GM03348 (cell line): Measurements from ENCODE around the gene SCGB3A2.

Experiments used
- DNase-seq: peaks from one replicate; pipeline ENCODE4 v3.0.0; 2012; ENCODE audit warnings: low spot score

SCGB3A2 gene, protein sequence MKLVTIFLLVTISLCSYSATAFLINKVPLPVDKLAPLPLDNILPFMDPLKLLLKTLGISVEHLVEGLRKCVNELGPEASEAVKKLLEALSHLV

GRCh38 chr5:147878066-147878759, at the start of gene SCGB3A2:
SCGB3A2 (plus strand) TSS chr5:147878711; CDS start chr5:147878804, 93 bp downstream.
- no peak for DNase-seq

- DNase-seq: no peak
Measured at GRCh38 chr5:147830035-147830434, 48.5 kb upstream of the SCGB3A2 start.

DNA sequence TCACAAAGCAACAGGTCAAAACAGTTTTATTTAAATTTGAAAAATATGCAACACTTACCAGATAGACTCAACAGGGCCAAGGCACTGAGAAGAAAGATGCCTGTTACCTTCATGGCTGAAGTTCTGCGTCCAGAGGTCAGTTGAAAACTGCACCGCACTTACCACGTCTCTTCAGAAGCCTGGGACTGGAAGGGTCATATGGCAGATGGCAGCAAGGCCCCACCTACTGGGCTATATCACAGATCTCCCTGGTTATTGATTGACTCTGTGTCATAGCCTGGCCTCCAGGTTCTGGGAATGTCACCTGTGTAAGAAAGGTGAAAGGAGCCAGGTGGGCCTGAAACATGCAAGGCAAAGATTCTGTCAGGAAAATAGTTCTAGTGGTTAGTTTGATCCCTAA, 47.0 kb upstream of the SCGB3A2 start, which contains the start of gene SPINK1:
Gene SPINK1 (minus strand): TSS at position 207 of the 400 bp plus-strand sequence. CDS start 94 bp downstream, at position 113.
- no peak for DNase-seq

DNA sequence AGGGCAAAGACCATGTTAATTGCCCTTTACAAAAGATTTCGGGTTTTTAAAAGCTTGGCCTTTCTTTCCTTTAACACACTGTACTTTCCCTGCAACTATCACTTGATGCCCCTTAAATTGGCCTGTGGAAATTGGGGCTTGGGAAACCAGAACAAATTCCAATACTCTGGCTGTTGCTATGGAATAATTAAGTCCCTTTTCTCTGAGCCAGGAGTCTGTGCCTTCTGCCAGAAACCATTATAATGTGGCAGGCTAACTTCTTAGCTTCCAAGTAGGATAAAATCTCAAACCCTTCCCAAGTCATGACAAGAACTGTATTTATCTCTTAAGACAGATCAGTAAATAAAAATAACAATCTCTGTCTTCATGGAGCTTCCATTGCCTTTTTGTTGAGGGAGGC, 46.0 kb upstream of the SCGB3A2 start:
- no peak for DNase-seq

GRCh38 chr5:147835386-147835798, 43.1 kb upstream of the SCGB3A2 start:
- no peak for DNase-seq

DNA sequence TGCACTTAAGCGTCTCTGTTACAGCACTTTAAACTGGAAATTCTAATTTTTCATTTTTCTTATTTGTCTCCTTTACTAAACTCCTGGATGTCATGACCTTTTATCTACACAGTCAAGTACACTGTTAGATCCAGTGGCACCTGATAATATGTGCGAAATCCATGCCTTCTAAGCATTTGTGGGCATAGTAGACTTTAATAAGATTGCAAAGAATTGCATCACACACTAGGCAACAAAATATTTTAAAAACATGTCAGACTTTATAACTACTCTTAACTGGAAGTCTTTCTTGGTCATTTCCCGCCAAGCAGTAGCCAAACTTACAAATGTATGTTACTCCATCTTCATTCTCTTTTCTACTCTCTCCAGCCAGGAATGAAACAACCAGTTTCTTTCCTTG, 42.1 kb upstream of the SCGB3A2 start:
- DNase-seq: no peak

GRCh38 chr5:147842869-147843268, 35.6 kb upstream of the SCGB3A2 start:
- no peak for DNase-seq

DNA sequence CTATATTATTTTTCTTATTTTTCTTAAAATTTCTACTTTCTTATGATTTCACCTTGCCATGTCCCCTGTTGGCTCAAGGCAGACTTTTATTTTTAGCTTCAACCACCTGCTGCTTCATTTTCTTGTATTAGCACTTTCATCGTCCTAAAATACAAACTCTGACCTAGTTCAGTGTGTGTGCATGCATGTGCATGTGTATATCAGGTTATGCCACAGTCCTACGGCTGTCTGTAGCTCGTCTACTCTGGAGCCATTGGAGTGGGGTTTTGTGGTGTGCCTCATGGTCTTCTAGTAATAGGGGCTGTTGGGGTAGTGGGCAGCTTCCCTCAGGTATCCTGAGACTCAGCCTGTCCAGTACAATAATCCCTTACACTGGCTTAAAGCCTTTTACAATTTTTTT, 33.7 kb upstream of the SCGB3A2 start:
- no peak for DNase-seq

GRCh38 chr5:147845618-147846017, 32.9 kb upstream of the SCGB3A2 start:
- no peak for DNase-seq

- no peak for DNase-seq
Measured at GRCh38 chr5:147849226-147849625, 29.3 kb upstream of the SCGB3A2 start.

- DNase-seq: no peak
Measured at GRCh38 chr5:147851578-147851977, 26.9 kb upstream of the SCGB3A2 start.

DNA sequence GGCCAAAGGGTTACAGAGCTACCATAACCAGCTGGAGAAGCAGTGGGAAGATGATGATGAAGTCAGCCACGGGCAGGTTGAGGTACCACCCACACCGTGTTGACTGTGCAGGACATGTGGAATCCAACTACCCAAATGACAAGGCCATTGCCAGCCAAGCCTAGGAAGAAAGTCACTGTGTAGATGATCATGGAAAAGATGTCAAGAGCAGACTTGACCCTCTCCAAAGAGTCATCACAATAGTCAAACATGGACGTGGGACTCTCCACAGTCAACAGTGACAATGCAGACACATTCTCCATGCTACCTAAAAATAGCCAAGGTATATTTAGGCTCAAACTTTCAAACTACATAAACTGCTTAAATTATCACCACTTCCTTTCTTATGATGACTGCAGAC, 26.1 kb upstream of the SCGB3A2 start:
- no peak for DNase-seq

- DNase-seq: no peak
Measured at GRCh38 chr5:147853372-147853987, 25.0 kb upstream of the SCGB3A2 start.

- DNase-seq: no peak
Measured at GRCh38 chr5:147854331-147854730, 24.2 kb upstream of the SCGB3A2 start.

DNA sequence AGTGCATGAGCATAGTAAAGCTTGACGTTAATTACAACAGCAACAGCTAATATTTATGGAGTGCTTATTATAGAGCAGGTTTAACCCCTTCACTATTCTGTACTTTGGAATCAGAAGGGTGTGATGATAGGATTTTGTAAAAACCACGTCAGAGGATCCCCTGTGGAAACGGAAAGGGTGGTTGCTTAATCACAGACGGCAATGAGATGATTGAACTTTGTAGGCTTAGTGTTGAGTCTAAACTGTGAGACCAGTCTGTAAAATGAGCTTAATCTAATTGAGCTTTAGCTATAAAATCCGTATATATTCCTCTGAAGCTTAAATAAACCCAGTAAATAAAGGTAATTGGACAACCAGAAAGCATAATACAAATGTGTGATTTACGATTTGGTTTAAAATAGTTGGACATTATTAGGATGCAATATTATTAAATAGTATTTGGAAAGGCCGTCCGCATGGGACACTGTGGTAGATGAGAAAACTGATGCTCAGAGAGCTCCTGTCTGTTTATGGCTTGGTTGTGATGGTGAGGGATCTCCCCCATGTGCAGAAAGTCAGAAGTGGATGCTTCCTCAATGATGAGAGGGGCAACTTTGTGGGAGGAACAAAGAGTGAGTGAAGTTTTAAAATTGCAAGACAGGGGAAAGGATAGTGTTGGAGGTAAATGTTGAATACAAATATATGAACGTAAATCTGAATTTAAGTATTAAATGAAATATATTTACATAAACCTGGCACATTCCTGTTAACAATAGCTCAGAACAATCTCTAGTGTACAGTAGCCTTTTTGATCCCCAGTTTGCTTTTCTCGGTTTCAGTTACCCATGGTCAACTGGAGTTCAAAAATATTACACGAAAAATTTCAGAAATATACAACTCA, 23.4 kb upstream of the SCGB3A2 start:
- DNase-seq: no peak

DNA sequence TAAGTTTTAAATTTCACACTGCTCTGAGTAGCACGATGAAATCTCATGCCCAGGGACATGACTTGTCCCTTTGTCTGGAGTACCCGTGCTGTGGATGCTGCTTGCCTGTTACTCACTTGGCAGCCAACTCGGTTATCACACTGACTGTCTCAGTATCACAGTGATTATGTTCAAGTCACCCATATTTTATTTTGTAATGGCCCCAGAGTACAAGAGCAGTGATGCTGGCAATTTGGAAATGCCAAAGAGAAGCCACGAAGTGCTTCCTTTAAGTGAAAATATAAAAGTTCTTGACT, 22.8 kb upstream of the SCGB3A2 start:
- DNase-seq: no peak

- no peak for DNase-seq
Measured at GRCh38 chr5:147856801-147857200, 21.7 kb upstream of the SCGB3A2 start.

- peak; percentile 62 for DNase-seq
Measured at GRCh38 chr5:147857302-147858129, 21.0 kb upstream of the SCGB3A2 start.

- DNase-seq: no peak
Measured at GRCh38 chr5:147858565-147858964, 19.9 kb upstream of the SCGB3A2 start.

GRCh38 chr5:147859962-147860640, 18.4 kb upstream of the SCGB3A2 start:
- no peak for DNase-seq

DNA sequence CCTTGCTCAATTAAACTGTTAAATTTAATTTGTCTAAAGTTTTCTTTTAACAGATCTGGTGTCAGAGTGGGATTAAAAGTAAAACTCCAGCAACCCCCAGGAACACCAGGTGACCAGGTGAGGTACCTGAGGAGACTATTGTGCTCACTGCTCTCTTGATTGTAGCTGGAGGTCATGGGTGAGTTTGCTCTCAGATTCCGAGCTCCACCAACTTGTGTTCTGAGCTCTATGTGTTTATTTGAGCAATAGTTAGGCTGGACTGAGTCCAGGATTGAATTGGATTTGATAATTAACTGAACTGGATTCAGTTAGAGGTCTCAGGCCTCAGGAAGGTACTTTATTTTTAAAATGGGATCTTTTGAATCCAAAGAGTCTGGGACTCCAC, 17.9 kb upstream of the SCGB3A2 start:
- no peak for DNase-seq
